Measurements from ENCODE around the gene RNPEP.
"Not testable (repeated sequence)": the region's sequence is repeated elsewhere in the genome, so short reads cannot be mapped to it uniquely, and the experiment has no call there.

The RNPEP gene

GRCh38 chr1:202047977-202048376 lies 65.5 kb downstream of the RNPEP start:
- TF ChIP-seq CTCF (conservative IDR thresholded peaks at IDR 0.05; ENCODE audit: low read length) = no peak
- no peak for TF ChIP-seq EZH2phosphoT487 (IDR thresholded peaks at IDR 0.05; ENCODE audit: borderline replicate concordance)

GRCh38 chr1:202049129-202049528 lies 66.7 kb downstream of the RNPEP start:
- H3K36me3 ChIP-seq (ENCODE audit: insufficient read depth, low read length) = no peaks in the 10 kb centered on the region
- no peaks in the 10 kb centered on the region for H3K79me2 ChIP-seq (ENCODE audit: insufficient read depth, low read length)
- no peak for TF ChIP-seq CTCF (conservative IDR thresholded peaks at IDR 0.05; ENCODE audit: low read length)
- TF ChIP-seq EZH2phosphoT487 (IDR thresholded peaks at IDR 0.05; ENCODE audit: borderline replicate concordance) = no peak
- no peak overlapping the region for H2AFZ ChIP-seq (ENCODE audit: low read length)
- no peaks in the 10 kb centered on the region for H3K9me2 ChIP-seq (replicated peaks; ENCODE audit: low read depth, low read length)
- no peak overlapping the region for H3K9ac ChIP-seq (ENCODE audit: low read depth, low read length, poor library complexity, severe bottlenecking)
- no peaks in the 10 kb centered on the region for H4K20me1 ChIP-seq (ENCODE audit: insufficient read depth, low read length, poor library complexity, severe bottlenecking)
- H3F3A ChIP-seq (ENCODE audit: low read depth) = no peaks in the 10 kb centered on the region
- H3K9me3 ChIP-seq (ENCODE audit: insufficient read depth, low read depth, low read length) = no peaks in the 10 kb centered on the region
- H3K4me3 ChIP-seq (ENCODE audit: low read length, poor library complexity, severe bottlenecking) = no peak overlapping the region
- H3K4me1 ChIP-seq (ENCODE audit: insufficient read depth, low read length, poor library complexity, severe bottlenecking) = peaks cover 8% of the 10 kb centered on the region
- no peak overlapping the region for H3K4me2 ChIP-seq (ENCODE audit: low read depth, low read length, poor library complexity, severe bottlenecking)
- no peaks in the 10 kb centered on the region for H3K27me3 ChIP-seq (ENCODE audit: insufficient read depth, low read length, poor library complexity, severe bottlenecking)

More at GRCh38 chr1:202047977-202048376, 65.5 kb downstream of the RNPEP start:
- no peaks in the 10 kb centered on the region for H3F3A ChIP-seq (ENCODE audit: low read depth)
- H3K4me3 ChIP-seq (ENCODE audit: low read length, poor library complexity, severe bottlenecking) = no peak overlapping the region
- H3K36me3 ChIP-seq (ENCODE audit: insufficient read depth, low read length) = no peaks in the 10 kb centered on the region
- peaks cover 8% of the 10 kb centered on the region for H3K4me1 ChIP-seq (ENCODE audit: insufficient read depth, low read length, poor library complexity, severe bottlenecking)
- H3K9me2 ChIP-seq (replicated peaks; ENCODE audit: low read depth, low read length) = no peaks in the 10 kb centered on the region
- no peaks in the 10 kb centered on the region for H4K20me1 ChIP-seq (ENCODE audit: insufficient read depth, low read length, poor library complexity, severe bottlenecking)
- H2AFZ ChIP-seq (ENCODE audit: low read length) = no peak overlapping the region
- no peaks in the 10 kb centered on the region for H3K27me3 ChIP-seq (ENCODE audit: insufficient read depth, low read length, poor library complexity, severe bottlenecking)
- no peaks in the 10 kb centered on the region for H3K79me2 ChIP-seq (ENCODE audit: insufficient read depth, low read length)
- no peaks in the 10 kb centered on the region for H3K9me3 ChIP-seq (ENCODE audit: insufficient read depth, low read depth, low read length)
- no peak overlapping the region for H3K9ac ChIP-seq (ENCODE audit: low read depth, low read length, poor library complexity, severe bottlenecking)
- H3K4me2 ChIP-seq (ENCODE audit: low read depth, low read length, poor library complexity, severe bottlenecking) = no peak overlapping the region

- Histone ChIP-seq H3F3A (ENCODE audit: low read depth) (no peaks in the 10 kb centered on the region), H3K9ac (ENCODE audit: low read depth, low read length, poor library complexity, severe bottlenecking) (no peak overlapping the region), H3K79me2 (ENCODE audit: insufficient read depth, low read length) (no peaks in the 10 kb centered on the region), H3K9me2 (replicated peaks; ENCODE audit: low read depth, low read length) (no peaks in the 10 kb centered on the region), H3K4me1 (ENCODE audit: insufficient read depth, low read length, poor library complexity, severe bottlenecking) (no peaks in the 10 kb centered on the region), H2AFZ (ENCODE audit: low read length) (no peak overlapping the region), H3K9me3 (ENCODE audit: insufficient read depth, low read depth, low read length) (no peaks in the 10 kb centered on the region), H4K20me1 (ENCODE audit: insufficient read depth, low read length, poor library complexity, severe bottlenecking) (no peaks in the 10 kb centered on the region), H3K36me3 (ENCODE audit: insufficient read depth, low read length) (no peaks in the 10 kb centered on the region), H3K27me3 (ENCODE audit: insufficient read depth, low read length, poor library complexity, severe bottlenecking) (no peaks in the 10 kb centered on the region), H3K4me3 (ENCODE audit: low read length, poor library complexity, severe bottlenecking) (no peak overlapping the region), H3K4me2 (ENCODE audit: low read depth, low read length, poor library complexity, severe bottlenecking) (no peak overlapping the region)
- TF ChIP-seq EZH2phosphoT487 (IDR thresholded peaks at IDR 0.05; ENCODE audit: borderline replicate concordance) = no peak
- TF ChIP-seq CTCF (conservative IDR thresholded peaks at IDR 0.05; ENCODE audit: low read length) = no peak
Measured at GRCh38 chr1:202054094-202054493, 71.6 kb downstream of the RNPEP start.

- not testable (repeated sequence) for H3K27me3 ChIP-seq (ENCODE audit: insufficient read depth, low read length, poor library complexity, severe bottlenecking); H3K4me1 ChIP-seq (ENCODE audit: insufficient read depth, low read length, poor library complexity, severe bottlenecking); H3K9me3 ChIP-seq (ENCODE audit: insufficient read depth, low read depth, low read length); H4K20me1 ChIP-seq (ENCODE audit: insufficient read depth, low read length, poor library complexity, severe bottlenecking); H3F3A ChIP-seq (ENCODE audit: low read depth); H3K4me2 ChIP-seq (ENCODE audit: low read depth, low read length, poor library complexity, severe bottlenecking); H3K4me3 ChIP-seq (ENCODE audit: low read length, poor library complexity, severe bottlenecking); H3K79me2 ChIP-seq (ENCODE audit: insufficient read depth, low read length); H3K9ac ChIP-seq (ENCODE audit: low read depth, low read length, poor library complexity, severe bottlenecking); H3K9me2 ChIP-seq (replicated peaks; ENCODE audit: low read depth, low read length); H2AFZ ChIP-seq (ENCODE audit: low read length); H3K36me3 ChIP-seq (ENCODE audit: insufficient read depth, low read length)
Measured at GRCh38 chr1:202054673-202055072, 72.2 kb downstream of the RNPEP start.
